IPS DF 19.7 (cell line): ENCODE data around the gene AZU1.

ENCODE experiments used
- DNase-seq: peaks from one replicate; pipeline ENCODE4 v3.0.0-alpha.2; 2013; ENCODE audit warnings: low read depth, low spot score

Gene AZU1

GRCh38 chr19:827710-828321 lies at the start of gene AZU1:
Gene AZU1, plus strand, starts transcription at chr19:827837. Its CDS starts 10 bp downstream, at chr19:827847.
- DNase-seq = no peak

- DNase-seq = no peak
Observed at GRCh38 chr19:778910-779653, 48.6 kb upstream of the AZU1 start.

- no peak for DNase-seq
Observed at GRCh38 chr19:780935-781334, 46.7 kb upstream of the AZU1 start.

GRCh38 chr19:781800-782184 lies 45.8 kb upstream of the AZU1 start:
- no peak for DNase-seq

GRCh38 chr19:782185-782877 lies 45.3 kb upstream of the AZU1 start:
- DNase-seq = peak; percentile 73

GRCh38 chr19:782878-783668 lies 44.6 kb upstream of the AZU1 start:
- no peak for DNase-seq

GRCh38 chr19:784541-784940 lies 43.1 kb upstream of the AZU1 start:
- DNase-seq = no peak

- DNase-seq = no peak
Observed at GRCh38 chr19:787536-787935, 40.1 kb upstream of the AZU1 start.

GRCh38 chr19:788686-788982 lies 39.0 kb upstream of the AZU1 start:
- DNase-seq = no peak

- no peak for DNase-seq
Observed at GRCh38 chr19:788983-789700, 38.5 kb upstream of the AZU1 start.

GRCh38 chr19:789701-790060 lies 38.0 kb upstream of the AZU1 start:
- DNase-seq = no peak

GRCh38 chr19:791007-791566 lies 36.5 kb upstream of the AZU1 start:
- no peak for DNase-seq

- no peak for DNase-seq
Observed at GRCh38 chr19:791567-792305, 35.9 kb upstream of the AZU1 start.

- no peak for DNase-seq
Observed at GRCh38 chr19:792306-792885, 35.2 kb upstream of the AZU1 start.

GRCh38 chr19:793806-794205 lies 33.8 kb upstream of the AZU1 start:
- no peak for DNase-seq

GRCh38 chr19:795073-795611 lies 32.5 kb upstream of the AZU1 start:
- DNase-seq = no peak

GRCh38 chr19:795691-796581 lies 31.7 kb upstream of the AZU1 start:
- DNase-seq = no peak

GRCh38 chr19:796692-797527 lies 30.7 kb upstream of the AZU1 start, which contains the start of gene PTBP1:
Gene PTBP1, plus strand, starts transcription at chr19:797452. Its CDS starts 46 bp downstream, at chr19:797498.
- peak; percentile 99 for DNase-seq
